ENCODE measurements around the gene DPH7. TPM values are rescaled to one million over a fixed set of nuclear protein-coding genes. Genes with fewer than 3 reads are reported as not detected.
"Not testable (repeated sequence)": the region's sequence is repeated elsewhere in the genome, so short reads cannot be mapped to it uniquely, and the experiment has no call there.

Gene DPH7
- total RNA-seq, 2 experiments from 2014 or later, result 49.1 to 49.2 TPM

GRCh38 chr9:137543237-137543963 lies 35.3 kb downstream of the DPH7 start:
- Mint-ChIP-seq H3K4me3 (no peak overlapping the region), H3K27ac (peak overlapping the region; percentile 40), H3K9me3 (no peaks in the 10 kb centered on the region), H3K27me3 (no peaks in the 10 kb centered on the region), H3K4me1 (peaks cover 3% of the 10 kb centered on the region), H3K36me3 (no peaks in the 10 kb centered on the region)
- POLR2A ChIA-PET, result interaction anchor here (2.0 kb wide), 1 partner anchor 7 kb away, joined by 5 read pairs; the partner anchor contains the start of gene PNPLA7
- no peak for ATAC-seq (ENCODE audit: low read depth)
- no peak for DNase-seq

- POLR2A ChIA-PET, result interaction anchor here (2.0 kb wide), 1 partner anchor 8 kb away, joined by 5 read pairs; the partner anchor contains the start of gene PNPLA7
- H3K9me3 Mint-ChIP-seq, result peaks cover 2% of the 10 kb centered on the region
- peaks cover 4% of the 10 kb centered on the region for H3K4me1 Mint-ChIP-seq
- H3K27ac Mint-ChIP-seq, result no peak overlapping the region
- no peaks in the 10 kb centered on the region for H3K27me3 Mint-ChIP-seq
- ATAC-seq (ENCODE audit: low read depth), result no peak
- DNase-seq, result no peak
- peaks cover 2% of the 10 kb centered on the region for H3K36me3 Mint-ChIP-seq
- no peak overlapping the region for H3K4me3 Mint-ChIP-seq
These were observed 36.2 kb downstream of the DPH7 start for GRCh38 chr9:137542486-137542885.

GRCh38 chr9:137540536-137540935 lies 38.2 kb downstream of the DPH7 start:
- POLR2A ChIA-PET, result no interaction called here
- Mint-ChIP-seq H3K9me3 (peaks cover 10% of the 10 kb centered on the region), H3K27ac (no peak overlapping the region), H3K4me3 (no peak overlapping the region), H3K36me3 (peaks cover 10% of the 10 kb centered on the region), H3K4me1 (peaks cover 16% of the 10 kb centered on the region), H3K27me3 (no peaks in the 10 kb centered on the region)
- no peak for DNase-seq
- no peak for ATAC-seq (ENCODE audit: low read depth)

GRCh38 chr9:137538058-137538457 lies 40.7 kb downstream of the DPH7 start:
- ATAC-seq (ENCODE audit: low read depth) (no peak), DNase-seq (no peak)
- peaks cover 10% of the 10 kb centered on the region for H3K9me3 Mint-ChIP-seq
- H3K27ac Mint-ChIP-seq, result no peak overlapping the region
- H3K4me3 Mint-ChIP-seq, result no peak overlapping the region
- H3K27me3 Mint-ChIP-seq, result no peaks in the 10 kb centered on the region
- POLR2A ChIA-PET, result interaction anchor here (1.2 to 1.6 kb wide), 2 partner anchors 13 to 14 kb away, joined by 4 to 6 read pairs; partner anchors contain the start of genes MRPL41 and PNPLA7
- H3K36me3 Mint-ChIP-seq, result peaks cover 13% of the 10 kb centered on the region
- H3K4me1 Mint-ChIP-seq, result peaks cover 26% of the 10 kb centered on the region

GRCh38 chr9:137536594-137537131 lies 42.1 kb downstream of the DPH7 start:
- Mint-ChIP-seq H3K36me3 (peaks cover 13% of the 10 kb centered on the region), H3K4me3 (peak overlapping the region; percentile 33)
- ATAC-seq (ENCODE audit: low read depth), result peak; percentile 67

GRCh38 chr9:137535120-137535428 lies 43.7 kb downstream of the DPH7 start:
- H3K36me3 Mint-ChIP-seq, result peaks cover 14% of the 10 kb centered on the region
- H3K9me3 Mint-ChIP-seq, result peaks cover 10% of the 10 kb centered on the region
- no peak for ATAC-seq (ENCODE audit: low read depth)
- H3K4me1 Mint-ChIP-seq, result peaks cover 33% of the 10 kb centered on the region
- H3K27me3 Mint-ChIP-seq, result no peaks in the 10 kb centered on the region
- DNase-seq, result no peak
- H3K27ac Mint-ChIP-seq, result peak overlapping the region; percentile 86
- H3K4me3 Mint-ChIP-seq, result peak overlapping the region; percentile 23
- POLR2A ChIA-PET, result interaction anchor here (1.1 to 1.3 kb wide), 2 partner anchors 17 to 70 kb away, joined by 4 to 5 read pairs; partner anchors contain the start of gene ARRDC1

More at GRCh38 chr9:137536594-137537131, 42.1 kb downstream of the DPH7 start:
- peak; percentile 54 for DNase-seq
- not testable (repeated sequence) for H3K27me3 Mint-ChIP-seq
- POLR2A ChIA-PET, result interaction anchor here (1.6 kb wide), 1 partner anchor 15 kb away, joined by 4 read pairs; the partner anchor contains the start of gene MRPL41
- Mint-ChIP-seq H3K9me3 (peaks cover 10% of the 10 kb centered on the region), H3K4me1 (peaks cover 26% of the 10 kb centered on the region), H3K27ac (peak overlapping the region; percentile 86)

- peak overlapping the region; percentile 23 for H3K4me3 Mint-ChIP-seq
- POLR2A ChIA-PET, result interaction anchor here (1.1 to 1.3 kb wide), 2 partner anchors 18 to 71 kb away, joined by 4 to 5 read pairs; partner anchors contain the start of gene ARRDC1
- DNase-seq, result no peak
- no peaks in the 10 kb centered on the region for H3K27me3 Mint-ChIP-seq
- ATAC-seq (ENCODE audit: low read depth), result peak; percentile 16
- H3K27ac Mint-ChIP-seq, result peak overlapping the region; percentile 86
- H3K36me3 Mint-ChIP-seq, result peaks cover 14% of the 10 kb centered on the region
- H3K9me3 Mint-ChIP-seq, result peaks cover 10% of the 10 kb centered on the region
- H3K4me1 Mint-ChIP-seq, result peaks cover 33% of the 10 kb centered on the region
These were observed 44.2 kb downstream of the DPH7 start for GRCh38 chr9:137534256-137535119.

- not testable (repeated sequence) for H3K4me3 Mint-ChIP-seq; ATAC-seq (ENCODE audit: low read depth); H3K27me3 Mint-ChIP-seq
These were observed 45.7 kb downstream of the DPH7 start for GRCh38 chr9:137532891-137533468.

GRCh38 chr9:137531099-137531765 lies 47.5 kb downstream of the DPH7 start:
- ATAC-seq (ENCODE audit: low read depth) (no peak), DNase-seq (no peak)
- peaks cover 23% of the 10 kb centered on the region for H3K4me1 Mint-ChIP-seq
- peaks cover 2% of the 10 kb centered on the region for H3K9me3 Mint-ChIP-seq
- H3K27me3 Mint-ChIP-seq, result peaks cover 5% of the 10 kb centered on the region
- POLR2A ChIA-PET, result interaction anchor here (1.1 to 1.7 kb wide), 2 partner anchors 35 to 72 kb away, joined by 3 to 4 read pairs; partner anchors contain the start of gene NSMF
- peaks cover 6% of the 10 kb centered on the region for H3K36me3 Mint-ChIP-seq
- H3K27ac Mint-ChIP-seq, result no peak overlapping the region
- no peak overlapping the region for H3K4me3 Mint-ChIP-seq

More at GRCh38 chr9:137532891-137533468, 45.7 kb downstream of the DPH7 start:
- H3K27ac Mint-ChIP-seq, DNase-seq, POLR2A ChIA-PET: not testable (repeated sequence)
- peaks cover 34% of the 10 kb centered on the region for H3K4me1 Mint-ChIP-seq
- peaks cover 10% of the 10 kb centered on the region for H3K9me3 Mint-ChIP-seq
- H3K36me3 Mint-ChIP-seq, result peaks cover 14% of the 10 kb centered on the region

GRCh38 chr9:137530331-137530730 lies 48.4 kb downstream of the DPH7 start:
- no peak for ATAC-seq (ENCODE audit: low read depth)
- DNase-seq, result no peak
- H3K4me3 Mint-ChIP-seq, result no peak overlapping the region
- POLR2A ChIA-PET, result no interaction called here
- peaks cover 4% of the 10 kb centered on the region for H3K36me3 Mint-ChIP-seq
- H3K4me1 Mint-ChIP-seq, result peaks cover 21% of the 10 kb centered on the region
- peaks cover 6% of the 10 kb centered on the region for H3K27me3 Mint-ChIP-seq
- no peaks in the 10 kb centered on the region for H3K9me3 Mint-ChIP-seq
- no peak overlapping the region for H3K27ac Mint-ChIP-seq

- peaks cover 6% of the 10 kb centered on the region for H3K27me3 Mint-ChIP-seq
- ATAC-seq (ENCODE audit: low read depth) (no peak), DNase-seq (no peak)
- no peaks in the 10 kb centered on the region for H3K36me3 Mint-ChIP-seq
- no peak overlapping the region for H3K4me3 Mint-ChIP-seq
- POLR2A ChIA-PET, result no interaction called here
- peaks cover 5% of the 10 kb centered on the region for H3K4me1 Mint-ChIP-seq
- H3K9me3 Mint-ChIP-seq, result no peaks in the 10 kb centered on the region
- H3K27ac Mint-ChIP-seq, result no peak overlapping the region
These were observed 53.8 kb downstream of the DPH7 start for GRCh38 chr9:137524981-137525317.

- H3K4me3 Mint-ChIP-seq, result no peak overlapping the region
- peaks cover 6% of the 10 kb centered on the region for H3K27me3 Mint-ChIP-seq
- ATAC-seq (ENCODE audit: low read depth) (no peak), DNase-seq (no peak)
- H3K36me3 Mint-ChIP-seq, result no peaks in the 10 kb centered on the region
- no peak overlapping the region for H3K27ac Mint-ChIP-seq
- POLR2A ChIA-PET, result no interaction called here
- H3K4me1 Mint-ChIP-seq, result peaks cover 5% of the 10 kb centered on the region
- H3K9me3 Mint-ChIP-seq, result no peaks in the 10 kb centered on the region
These were observed 54.4 kb downstream of the DPH7 start for GRCh38 chr9:137524161-137524980.

Data from activated naive CD8-positive, alpha-beta T cell treated with anti-CD3 and anti-CD28 coated beads, Interleukin-2, amount 10 ng/mL, durations not matched to agents 7 days and 5 days (primary cell).